PFSK-1 (cell line): ENCODE data around the gene LRMDA.

Source experiments
- POLR2AphosphoS5 ChIP-seq: IDR thresholded peaks from 2 replicates; pipeline ENCODE4 v1.6.1; 2012; ENCODE audit warnings: low read depth, mild to moderate bottlenecking, control low read depth, low read length, moderate library complexity
- REST ChIP-seq, 2 experiments: IDR thresholded peaks; 2 replicates each; pipeline versions ENCODE4 v1.6.1 to v1.8.0; 2011 to 2012; ENCODE audit warnings: low read depth in 2 of 2, low read length in 2 of 2, control low read depth in 1 of 2, inconsistent platforms in 1 of 2, mild to moderate bottlenecking in 1 of 2, moderate library complexity in 1 of 2; ENCODE audit not compliant: insufficient read depth in 1 of 2
- SIN3A ChIP-seq: IDR thresholded peaks from 2 replicates; pipeline ENCODE4 v1.6.1; 2012; ENCODE audit warnings: mild to moderate bottlenecking, low read length, moderate library complexity, borderline replicate concordance; ENCODE audit not compliant: insufficient read depth
- TAF1 ChIP-seq: IDR thresholded peaks from 2 replicates; pipeline ENCODE4 v1.6.1; 2012; ENCODE audit warnings: low read length, control low read depth, borderline replicate concordance; ENCODE audit not compliant: insufficient read depth

GRCh38 chr10:76299501-76299900 is 868.1 kb downstream of the LRMDA start:
- TF ChIP-seq POLR2AphosphoS5 (no peak), TAF1 (no peak), REST (IDR thresholded peaks at IDR 0.05; ENCODE audit: insufficient read depth in 1 of 2, low read depth in 2 of 2, low read length in 2 of 2) (no peak), SIN3A (no peak)
